GM12878 (cell line): Measurements from ENCODE around the gene CASR. TPM values are rescaled to one million over a fixed set of nuclear protein-coding genes. Genes with fewer than 3 reads are reported as not detected.

Experiments
- ATAC-seq: fragments of 200-7000 bp; cut with Tn5 transposase; 3 replicates; pipeline ENCODE4 v1.9.1; 2020; ENCODE audit warnings: mild to moderate bottlenecking, moderate library complexity
- BruUV-seq: library from RNA; stranded (reverse); fragments of 400-500 nt; replicated peaks from 2 replicates; lab custom pipeline; 2021; lab: Mats Ljungman, UMichigan
- CTCF ChIA-PET: fragments of 300-600 bp; sonication (Branson Sonifier 250); formaldehyde crosslinking; extraction: SDS; loops from one replicate; lab custom pipeline; 2021; ENCODE audit warnings: inconsistent platforms; lab: Yijun Ruan, JAX
- POLR2A ChIA-PET: fragments of 350-600 bp; formaldehyde crosslinking; extraction: SDS; loops from one replicate; lab custom pipeline; 2021; ENCODE audit warnings: inconsistent platforms; lab: Charles Lee
- RAD21 ChIA-PET: fragments of 300-600 bp; sonication (Branson Sonifier 250); formaldehyde crosslinking; loops from one replicate; lab custom pipeline; 2023; ENCODE audit warnings: antibody characterized with exemption; ENCODE audit not compliant: unreplicated experiment; lab: Charles Lee
- SMC1A ChIA-PET: fragments of 300-600 bp; sonication (Branson Sonifier 250); formaldehyde crosslinking; loops from one replicate; lab custom pipeline; 2023; ENCODE audit not compliant: unreplicated experiment, uncharacterized antibody; lab: Charles Lee
- DNase-seq: peaks from one replicate; pipeline ENCODE4 v3.0.0-alpha.2; 2011; ENCODE audit warnings: low read depth, low spot score
- FAIRE-seq: peaks from 3 replicates; lab custom pipeline; 2011; peaks lifted over from hg19 to GRCh38; lab: Jason Lieb, UNC
- H2AFZ ChIP-seq: 2 replicates; pipeline ENCODE4 v1.6.0; 2011; ENCODE audit warnings: low read depth, low read length, control low read depth; ENCODE audit not compliant: control insufficient read depth
- H3K27ac ChIP-seq: 2 replicates; pipeline ENCODE4 v1.5.1; 2011; ENCODE audit warnings: control low read depth; ENCODE audit not compliant: control insufficient read depth, insufficient read depth
- H3K27me3 ChIP-seq, 2 experiments: replicated peaks in 1 of 2; 2 replicates each; pipeline versions ENCODE4 v1.6.0 to v1.6.1; 2011; ENCODE audit warnings: low read length in 1 of 2; ENCODE audit not compliant: control insufficient read depth in 2 of 2, insufficient read depth in 2 of 2
- H3K36me3 ChIP-seq, 2 experiments: 2 replicates each; pipeline ENCODE4 v1.5.1; 2011; ENCODE audit warnings: low read length in 1 of 2; ENCODE audit not compliant: control insufficient read depth in 2 of 2, insufficient read depth in 2 of 2
- H3K4me1 ChIP-seq: 2 replicates; pipeline ENCODE4 v1.6.1; 2011; ENCODE audit warnings: mild to moderate bottlenecking, low read length, moderate library complexity, mixed read lengths; ENCODE audit not compliant: control insufficient read depth, insufficient read depth
- H3K4me2 ChIP-seq: 2 replicates; pipeline ENCODE4 v1.6.0; 2011; ENCODE audit warnings: control low read depth; ENCODE audit not compliant: control insufficient read depth, insufficient read depth
- H3K4me3 ChIP-seq: fragments of 200-600 bp; sonication (generic); 2 replicates; pipeline ENCODE4 v1.5.1; 2016
- H3K79me2 ChIP-seq: 2 replicates; pipeline ENCODE4 v1.6.0; 2011; ENCODE audit warnings: low read length; ENCODE audit not compliant: control insufficient read depth, insufficient read depth
- H3K9ac ChIP-seq: 2 replicates; pipeline ENCODE4 v1.8.0; 2011; ENCODE audit warnings: low read length, control low read depth, mixed read lengths; ENCODE audit not compliant: control insufficient read depth, insufficient read depth
- H3K9me3 ChIP-seq: replicated peaks from 3 replicates; pipeline ENCODE4 v1.5.1; 2011; ENCODE audit warnings: mild to moderate bottlenecking, low read length; ENCODE audit not compliant: control insufficient read depth, insufficient read depth
- H4K20me1 ChIP-seq: 2 replicates; pipeline ENCODE4 v1.6.0; 2011; ENCODE audit not compliant: control insufficient read depth, insufficient read depth
- GATAD2B ChIP-seq: fragments of 450-650 bp; conservative IDR thresholded peaks from 2 replicates; pipeline ENCODE4 v1.6.1; 2017; ENCODE audit warnings: low read depth, mild to moderate bottlenecking, moderate library complexity
- IKZF1 ChIP-seq: fragments of 450-650 bp; conservative IDR thresholded peaks from 2 replicates; pipeline ENCODE4 v1.6.1; 2017; ENCODE audit warnings: antibody characterized with exemption, mild to moderate bottlenecking
- POLR2AphosphoS5 ChIP-seq: IDR thresholded peaks from 2 replicates; pipeline ENCODE4 v1.6.1; 2011; ENCODE audit warnings: mild to moderate bottlenecking, low read length, inconsistent platforms
- RB1 ChIP-seq: fragments of 450-650 bp; formaldehyde crosslinking; IDR thresholded peaks from 2 replicates; pipeline ENCODE4 v1.6.1; 2017; ENCODE audit warnings: mild to moderate bottlenecking, borderline replicate concordance
- SUZ12 ChIP-seq: fragments of 200-600 bp; sonication (generic); IDR thresholded peaks from one replicate; pipeline ENCODE4 v1.6.1; 2018; ENCODE audit warnings: antibody characterized with exemption, mild to moderate bottlenecking; ENCODE audit not compliant: unreplicated experiment
- ZNF384 ChIP-seq: IDR thresholded peaks from 2 replicates; pipeline ENCODE4 v1.6.1; 2012; ENCODE audit warnings: low read depth, mild to moderate bottlenecking, low read length, improper control_type of control experiment, borderline replicate concordance
- WGBS: methylation state at CpG from one replicate; pipeline ENCODE4 v1.1.6; 2016; ENCODE audit warnings: low lambda C conversion rate; ENCODE audit not compliant: insufficient replicate concordance, insufficient coverage; ENCODE audit errors: missing lambda C conversion rate; 5-methylcytosine and 5-hydroxymethylcytosine counted together
- in situ Hi-C: fragments of 300-500 bp; cut with MboI; formaldehyde crosslinking; loops from 9 replicates; pipeline ENCODE4 v1.14.3; 2018; ENCODE audit warnings: mixed read lengths
- intact Hi-C: fragments of 100-400 bp; cut with micrococcal nuclease; formaldehyde crosslinking; loops from one replicate; pipeline ENCODE4 v1.14.2; 2022; ENCODE audit not compliant: unreplicated experiment
- polyA plus RNA-seq, 11 experiments: library from polyadenylated mRNA; depleted of rRNA in 4 of 11; unstranded in 6 of 11; stranded (reverse) in 5 of 11; fragments of >200 nt; fragmentation: Nextera tagmentation in 4 of 11; fragmentation: Illumina TruSeq in 1 of 11; extraction: Ambion mirVana in 4 of 11; extraction: Trizol in 1 of 11; gene quantifications; 1 replicate in 1 of 11; 2 replicates in 10 of 11; pipeline versions ENCODE4 v1.2.1 to v1.2.3, GENCODE V29; 2011 to 2016; ENCODE audit warnings: inconsistent platforms in 2 of 11, missing spikeins in 2 of 11, low read depth in 1 of 11
- total RNA-seq, 4 experiments: library from RNA; depleted of rRNA in 3 of 4; stranded (reverse); fragments of >200 nt in 3 of 4; fragmentation: Illumina TruSeq in 1 of 4; extraction: Trizol in 1 of 4; gene quantifications; 2 replicates each; pipeline versions ENCODE4 v1.2.1 to v1.2.3, GENCODE V29; 2013 to 2021

Gene CASR
- total and polyA plus RNA-seq, 10 of the 15 experiments (the other 5 are each of a cell fraction or from before 2014, with no cell fraction given) = 0.04 to 0.37 (median 0.11) TPM

DNA sequence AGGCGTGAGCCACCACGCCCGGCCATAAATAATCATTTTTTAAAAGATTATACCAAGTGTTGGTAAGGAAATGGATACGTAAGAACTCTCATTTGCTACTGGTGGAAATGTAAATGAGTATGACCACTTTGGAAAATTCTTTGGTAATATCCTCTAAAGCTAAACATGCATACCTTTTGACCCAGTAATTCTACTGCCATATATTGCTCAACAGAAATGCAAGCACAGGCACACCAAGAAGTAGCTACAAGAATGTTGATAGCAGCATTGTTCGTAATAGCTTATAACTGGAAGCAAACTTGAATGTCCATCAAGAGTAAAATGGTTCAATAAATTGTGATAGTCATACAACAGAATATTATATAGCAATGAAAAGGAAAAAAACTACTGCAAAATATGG lies 4.8 kb upstream of the CASR start:
- FAIRE-seq = no peak
- 48% methylated on average over 5 of the region's 5 CpGs for WGBS

DNA sequence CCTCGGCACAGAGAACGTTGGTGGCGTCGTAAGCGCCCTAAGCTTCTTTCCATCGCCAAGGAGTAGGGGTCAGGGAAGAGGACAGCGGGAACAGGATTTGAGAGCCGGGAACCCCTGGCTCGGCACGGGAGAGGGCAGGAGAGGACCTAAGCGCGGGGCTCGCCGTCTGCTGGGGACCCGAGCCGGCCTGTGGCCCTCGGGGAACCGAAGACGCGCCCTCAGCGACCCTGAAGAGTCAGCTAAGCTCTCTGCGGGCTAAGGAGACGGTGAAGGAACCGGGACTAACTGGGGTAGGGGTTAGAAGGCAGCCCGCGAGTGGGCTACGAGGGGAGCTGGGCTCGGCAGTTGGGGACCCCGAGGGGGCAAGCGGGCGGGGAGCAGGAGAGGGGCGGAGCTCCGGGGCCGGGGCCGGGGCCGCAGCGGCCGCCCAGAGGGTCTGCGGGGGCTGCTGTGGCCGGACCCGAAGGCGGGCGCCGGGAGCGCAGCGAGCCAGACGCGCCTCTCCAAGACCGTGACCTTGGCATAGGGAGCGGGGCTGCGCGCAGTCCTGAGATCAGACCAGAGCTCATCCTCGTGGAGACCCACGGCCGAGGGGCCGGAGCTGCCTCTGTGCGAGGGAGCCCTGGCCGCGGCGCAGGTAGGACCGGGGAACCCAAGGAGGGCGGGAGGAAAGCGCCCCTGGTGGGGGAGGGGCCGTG lies 574 bp downstream of the CASR start:
- ATAC-seq = peak; percentile 73
- SMC1A ChIA-PET = interaction anchor here (0.6 to 0.8 kb wide), 5 partner anchors 9 to 721 kb away, joined by 3 read pairs; no protein-coding TSS in a partner anchor
- Histone ChIP-seq H3K79me2 (no peaks in the 10 kb centered on the region), H3K27me3 (peaks cover 0 to 9% of the 10 kb centered on the region in 2 experiments; a peak in 2 of 4 replicates), H3K4me2 (peak overlapping the region; percentile 12), H3K27ac (no peak overlapping the region), H3K9me3 (no peaks in the 10 kb centered on the region), H4K20me1 (no peaks in the 10 kb centered on the region), H3K4me1 (0 out of 2 replicates have a peak, but pooled peaks cover 4% of the 10 kb centered on the region), H3K4me3 (peak overlapping the region; percentile 59), H3K9ac (no peak overlapping the region), H2AFZ (no peak overlapping the region; the same call in none of the 2 replicates), H3K36me3 (no peaks in the 10 kb centered on the region)
- in situ Hi-C loops = no loop called here
- FAIRE-seq = no peak
- POLR2A ChIA-PET = no interaction called here
- RAD21 ChIA-PET = interaction anchor here (0.6 to 1.5 kb wide), 3 partner anchors 50 to 75 kb away, joined by 3 to 6 read pairs (median 3); no protein-coding TSS in a partner anchor
- DNase-seq = no peak
- WGBS = 8% methylated on average over 62 of the region's 64 CpGs
- no TSS peak for BruUV-seq
- TF ChIP-seq IKZF1 (peak; percentile 40; the same call in 1 of the 2 replicates), GATAD2B (0 out of 2 replicates have a peak, but pooled peaks have one; percentile 22), SUZ12 (peak; percentile 58), RB1 (no peak)
- CTCF ChIA-PET = interaction anchor here (1.2 kb wide), 1 partner anchor 83 kb away, joined by 3 read pairs; no protein-coding TSS in a partner anchor
- intact Hi-C loops = no loop called here

More for the DNA sequence above, 4.8 kb upstream of the CASR start:
- H3K79me2 ChIP-seq = no peaks in the 10 kb centered on the region
- POLR2A ChIA-PET = interaction anchor here (0.7 kb wide), 1 partner anchor 9 kb away, joined by 3 read pairs; no protein-coding TSS in a partner anchor
- ATAC-seq (no peak), DNase-seq (no peak)
- no peaks in the 10 kb centered on the region for H4K20me1 ChIP-seq
- no peak overlapping the region for H3K9ac ChIP-seq
- RAD21 ChIA-PET = no interaction called here
- H3K27ac ChIP-seq = no peak overlapping the region
- H3K36me3 ChIP-seq = no peaks in the 10 kb centered on the region
- in situ Hi-C loops = no loop called here
- intact Hi-C loops = no loop called here
- no peak overlapping the region for H3K4me3 ChIP-seq
- no peak overlapping the region for H3K4me2 ChIP-seq
- 0 out of 2 replicates have a peak, but pooled peaks cover 3% of the 10 kb centered on the region for H3K4me1 ChIP-seq
- no TSS peak for BruUV-seq
- TF ChIP-seq ZNF384 = no peak
- TF ChIP-seq POLR2AphosphoS5 = no peak
- no peak overlapping the region for H2AFZ ChIP-seq
- no peaks in the 10 kb centered on the region; a peak in 1 of 4 replicates for H3K27me3 ChIP-seq
- SMC1A ChIA-PET = interaction anchor here (0.6 to 1.1 kb wide), 2 partner anchors 12 to 48 kb away, joined by 3 read pairs; no protein-coding TSS in a partner anchor
- H3K9me3 ChIP-seq = peaks cover 1% of the 10 kb centered on the region; the same call in 1 of the 3 replicates
- CTCF ChIA-PET = no interaction called here
